K562 (cell line): Measurements from ENCODE around the gene IGSF8. TPM values are rescaled to one million over a fixed set of nuclear protein-coding genes. Genes with fewer than 3 reads are reported as not detected.

Source experiments
- ATAC-seq: fragments of 200-7000 bp; cut with Tn5 transposase; 3 replicates; pipeline ENCODE4 v1.9.1; 2020; ENCODE audit warnings: moderate library complexity
- BruUV-seq: library from RNA; stranded (reverse); fragments of 400-500 nt; replicated peaks from 2 replicates; lab custom pipeline; 2021; lab: Mats Ljungman, UMichigan
- CTCF ChIA-PET: fragments of 300-600 bp; formaldehyde crosslinking; extraction: SDS; loops from one replicate; lab custom pipeline; 2021; ENCODE audit warnings: low intra/inter-chr PET ratio; lab: Yijun Ruan, JAX
- POLR2A ChIA-PET: fragments of 300-600, 350-650 bp; sonication (Branson Sonifier 250); formaldehyde crosslinking; extraction: SDS; loops from one replicate; lab custom pipeline; 2021; ENCODE audit warnings: antibody characterized with exemption, inconsistent platforms; lab: Yijun Ruan, JAX
- DNase-seq, 4 experiments: peaks; one replicate each; pipeline versions ENCODE4 v3.0.0 to v3.0.0-alpha.2; 2011 to 2018; ENCODE audit warnings: low spot score in 3 of 4, mixed read lengths in 3 of 4; ENCODE audit errors: extremely low read depth in 1 of 4
- FAIRE-seq: peaks from 2 replicates; lab custom pipeline; 2011; peaks lifted over from hg19 to GRCh38; lab: Jason Lieb, UNC
- H2AFZ ChIP-seq: 2 replicates; pipeline ENCODE4 v1.6.0; 2011; ENCODE audit warnings: low read depth, low read length, control low read depth, inconsistent platforms
- H3K27ac ChIP-seq: fragments of 200-600 bp; 3 replicates; pipeline ENCODE4 v1.8.0; 2011; ENCODE audit warnings: low read depth, mild to moderate bottlenecking, control low read depth, inconsistent platforms, low read length, moderate library complexity, mixed read lengths; ENCODE audit errors: extremely low read depth
- H3K27me3 ChIP-seq, 2 experiments: fragments of 300-600 bp in 1 of 2; 2 replicates in 1 of 2; 3 replicates in 1 of 2; pipeline versions ENCODE4 v1.6.0 to v1.8.0; 2011; ENCODE audit warnings: inconsistent platforms in 2 of 2, low read length in 2 of 2, mild to moderate bottlenecking in 1 of 2, mixed read lengths in 1 of 2, moderate library complexity in 1 of 2; ENCODE audit not compliant: control insufficient read depth in 2 of 2, insufficient read depth in 2 of 2
- H3K36me3 ChIP-seq: fragments of 300-600 bp; 3 replicates; pipeline ENCODE4 v1.8.0; 2011; ENCODE audit warnings: mild to moderate bottlenecking, low read length, inconsistent platforms; ENCODE audit not compliant: control insufficient read depth, insufficient read depth
- H3K4me1 ChIP-seq, 2 experiments: fragments of 200-600 bp in 1 of 2; replicated peaks in 1 of 2; 2 replicates in 1 of 2; 3 replicates in 1 of 2; pipeline versions ENCODE4 v1.5.1 to v1.8.0; 2011; ENCODE audit warnings: inconsistent platforms in 2 of 2, low read length in 2 of 2, mild to moderate bottlenecking in 1 of 2, mixed read lengths in 1 of 2, moderate library complexity in 1 of 2; ENCODE audit not compliant: control insufficient read depth in 2 of 2, insufficient read depth in 2 of 2
- H3K4me2 ChIP-seq: 2 replicates; pipeline ENCODE4 v1.6.1; 2011; ENCODE audit warnings: low read length, control low read depth, inconsistent platforms, mixed read lengths; ENCODE audit not compliant: insufficient read depth
- H3K4me3 ChIP-seq: fragments of 200-600 bp; sonication (generic), shearing (Covaris generic); 2 replicates; pipeline ENCODE4 v1.5.1; 2016; ENCODE audit warnings: control low read depth, inconsistent platforms
- H3K79me2 ChIP-seq: fragments of 200-600 bp; 3 replicates; pipeline ENCODE4 v1.8.0; 2011; ENCODE audit warnings: low read length, inconsistent platforms; ENCODE audit not compliant: control insufficient read depth, insufficient read depth
- H3K9ac ChIP-seq, 2 experiments: 2 replicates each; pipeline versions ENCODE4 v1.6.0 to v1.6.1; 2011; ENCODE audit warnings: low read depth in 2 of 2, low read length in 2 of 2, control low read depth in 1 of 2, inconsistent platforms in 1 of 2, mild to moderate bottlenecking in 1 of 2, mixed read lengths in 1 of 2; ENCODE audit not compliant: insufficient read depth in 1 of 2
- H3K9me1 ChIP-seq: one replicate; pipeline ENCODE4 v1.6.0; 2011; ENCODE audit warnings: inconsistent platforms, mild to moderate bottlenecking, low read length, moderate library complexity; ENCODE audit not compliant: control insufficient read depth, insufficient read depth
- H3K9me3 ChIP-seq: replicated peaks from 2 replicates; pipeline ENCODE4 v1.5.1; 2011; ENCODE audit warnings: low read depth, low read length, inconsistent platforms; ENCODE audit not compliant: control insufficient read depth, insufficient read depth
- H4K20me1 ChIP-seq: replicated peaks from 2 replicates; pipeline ENCODE4 v1.6.1; 2011; ENCODE audit warnings: low read length, inconsistent platforms, mixed read lengths; ENCODE audit not compliant: control insufficient read depth, insufficient read depth
- CREB1 ChIP-seq, 2 experiments: sonication (generic) in 1 of 2; formaldehyde crosslinking in 1 of 2; IDR thresholded peaks; 2 replicates each; pipeline versions ENCODE4 v1.6.1 to v1.8.0; 2012 to 2022; ENCODE audit warnings: inconsistent platforms in 1 of 2, mild to moderate bottlenecking in 1 of 2, missing genetic modification reagents in 1 of 2, moderate library complexity in 1 of 2
- KLF16 ChIP-seq: IDR thresholded peaks from 2 replicates; pipeline ENCODE4 v1.6.1; 2016; ENCODE audit warnings: antibody characterized with exemption
- SMARCA4 ChIP-seq: fragments of 450-650 bp; IDR thresholded peaks from 2 replicates; pipeline ENCODE4 v1.6.1; 2016
- ZBED1 ChIP-seq: IDR thresholded peaks from 2 replicates; pipeline ENCODE4 v1.6.1; 2014
- WGBS: fragments of 100-300 bp; shearing (Covaris generic); methylation state at CpG from one replicate; pipeline ENCODE4 v1.1.6; 2016; ENCODE audit warnings: low coverage, mixed read lengths; ENCODE audit not compliant: insufficient coverage; ENCODE audit errors: missing lambda C conversion rate; 5-methylcytosine and 5-hydroxymethylcytosine counted together
- in situ Hi-C: fragments of 300-500 bp; cut with MboI; formaldehyde crosslinking; loops from 4 replicates; pipeline ENCODE4 v1.15.0; 2018; ENCODE audit warnings: inconsistent platforms, mixed read lengths
- intact Hi-C: fragments of 100-400 bp; cut with micrococcal nuclease; formaldehyde crosslinking; loops from 2 replicates; pipeline ENCODE4 v1.14.2; 2022
- polyA plus RNA-seq, 8 experiments: library from polyadenylated mRNA; depleted of rRNA in 4 of 8; stranded (reverse) in 5 of 8; unstranded in 3 of 8; fragments of >200 nt; fragmentation: Nextera tagmentation in 2 of 8; fragmentation: Illumina TruSeq in 1 of 8; extraction: Ambion mirVana in 2 of 8; extraction: Trizol in 1 of 8; gene quantifications; 2 replicates each; pipeline versions ENCODE4 v1.2.1 to v1.2.3, GENCODE V29; 2011 to 2014; ENCODE audit warnings: inconsistent platforms in 1 of 8, missing spikeins in 1 of 8
- total RNA-seq, 7 experiments: library from RNA; depleted of rRNA in 6 of 7; stranded (reverse); fragments of >200 nt in 6 of 7; fragmentation: Illumina TruSeq in 2 of 7; extraction: Trizol in 2 of 7; gene quantifications; 2 replicates each; pipeline versions ENCODE4 v1.2.1 to v1.2.3, GENCODE V29; 2011 to 2021; ENCODE audit warnings: low replicate concordance in 1 of 7
- TF ChIP-seq, protein P1 (sequence below): fragments of 250-450 bp; sonication (Bioruptor Pico); IDR thresholded peaks from 2 replicates; pipeline ENCODE4 v1.8.0; 2021; ENCODE audit warnings: borderline replicate concordance, mild to moderate bottlenecking, moderate library complexity; ENCODE audit not compliant: poor library complexity, severe bottlenecking
- TF ChIP-seq, protein P2 (sequence below): IDR thresholded peaks from 2 replicates; pipeline ENCODE4 v1.6.1; 2012; ENCODE audit warnings: low read depth, low read length, improper control_type of control experiment, borderline replicate concordance

The IGSF8 gene
- total and polyA plus RNA-seq, 9 of the 15 experiments (the other 6 are each of a cell fraction or from before 2014, with no cell fraction given), result 0.32 to 11.7 (median 3.2) TPM

DNA sequence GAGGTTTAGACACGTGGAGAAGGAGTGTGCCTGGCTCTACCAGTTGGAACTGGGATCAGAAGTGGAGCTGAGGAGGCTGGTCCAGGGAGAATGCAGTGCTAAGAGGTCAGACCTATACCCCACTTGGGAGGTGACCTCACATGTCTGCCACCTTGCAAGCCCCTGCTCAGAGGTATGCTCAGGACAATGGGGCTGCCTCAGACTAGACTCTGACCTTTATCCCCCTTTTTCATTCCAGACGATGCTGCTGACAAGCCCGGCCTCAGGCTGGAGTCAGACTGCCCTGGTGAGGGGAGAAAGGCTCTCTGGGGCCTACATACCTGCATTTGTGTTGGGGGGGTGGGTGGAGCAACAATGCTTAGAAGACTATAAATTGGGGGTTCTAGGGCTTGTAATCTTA is 33.7 kb downstream of the IGSF8 start:
- BruUV-seq, result no TSS peak
- Histone ChIP-seq H3K27ac (no peak overlapping the region), H3K4me2 (no peak overlapping the region), H3K9me3 (no peaks in the 10 kb centered on the region), H3K27me3 (peaks cover 19 to 58% of the 10 kb centered on the region in 2 experiments; a peak in 4 of 5 replicates), H3K79me2 (no peaks in the 10 kb centered on the region), H4K20me1 (no peaks in the 10 kb centered on the region; the same call in 1 of the 2 replicates), H3K36me3 (no peaks in the 10 kb centered on the region), H3K9me1 (no peaks in the 10 kb centered on the region), H2AFZ (no peak overlapping the region), H3K4me1 (peaks cover 0 to 3% of the 10 kb centered on the region in 2 experiments; a peak in 2 of 5 replicates), H3K4me3 (no peak overlapping the region), H3K9ac (no peak overlapping the region)
- in situ Hi-C loops (no loop called here), intact Hi-C loops (no loop called here)
- ChIA-PET CTCF (no interaction called here), POLR2A (interaction anchor here (2.8 kb wide), 1 partner anchor 19 kb away, joined by 12 read pairs; no protein-coding TSS in a partner anchor)
- DNase-seq (no peak), ATAC-seq (no peak), FAIRE-seq (no peak)
- 0% methylated on average over 3 of the region's 3 CpGs for WGBS
- TF ChIP-seq SMARCA4, result no peak
- no peak for TF ChIP-seq CREB1 (IDR thresholded peaks at IDR 0.05)
- TF ChIP-seq CREB1 (CRISPR knock-in tag; IDR thresholded peaks at IDR 0.05), result no peak
- TF ChIP-seq, protein P1, sequence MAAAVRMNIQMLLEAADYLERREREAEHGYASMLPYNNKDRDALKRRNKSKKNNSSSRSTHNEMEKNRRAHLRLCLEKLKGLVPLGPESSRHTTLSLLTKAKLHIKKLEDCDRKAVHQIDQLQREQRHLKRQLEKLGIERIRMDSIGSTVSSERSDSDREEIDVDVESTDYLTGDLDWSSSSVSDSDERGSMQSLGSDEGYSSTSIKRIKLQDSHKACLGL (CRISPR knock-in tag), result no peak
- no peak for TF ChIP-seq ZBED1
- TF ChIP-seq, protein P2, sequence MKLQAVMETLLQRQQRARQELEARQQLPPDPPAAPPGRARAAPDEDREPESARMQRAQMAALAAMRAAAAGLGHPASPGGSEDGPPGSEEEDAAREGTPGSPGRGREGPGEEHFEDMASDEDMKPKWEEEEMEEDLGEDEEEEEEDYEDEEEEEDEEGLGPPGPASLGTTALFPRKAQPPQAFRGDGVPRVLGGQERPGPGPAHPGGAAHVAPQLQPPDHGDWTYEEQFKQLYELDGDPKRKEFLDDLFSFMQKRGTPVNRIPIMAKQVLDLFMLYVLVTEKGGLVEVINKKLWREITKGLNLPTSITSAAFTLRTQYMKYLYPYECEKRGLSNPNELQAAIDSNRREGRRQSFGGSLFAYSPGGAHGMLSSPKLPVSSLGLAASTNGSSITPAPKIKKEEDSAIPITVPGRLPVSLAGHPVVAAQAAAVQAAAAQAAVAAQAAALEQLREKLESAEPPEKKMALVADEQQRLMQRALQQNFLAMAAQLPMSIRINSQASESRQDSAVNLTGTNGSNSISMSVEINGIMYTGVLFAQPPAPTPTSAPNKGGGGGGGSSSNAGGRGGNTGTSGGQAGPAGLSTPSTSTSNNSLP, result no peak
- no peak for TF ChIP-seq KLF16
